Stimulated activated CD8-positive, alpha-beta memory T cell treated with anti-CD3 and anti-CD28 coated beads, Interleukin-15, amount 100 ng/mL, for 24 hours (primary cell): ENCODE results near the gene SGCA.

Source experiments
- DNase-seq: peaks from one replicate; pipeline ENCODE4 v3.0.0-alpha.2; 2020; ENCODE audit warnings: low read depth

SGCA gene

GRCh38 chr17:50209472-50210239 lies 43.9 kb downstream of the SGCA start:
- DNase-seq: no peak

GRCh38 chr17:50210240-50211225 lies 44.7 kb downstream of the SGCA start:
- no peak for DNase-seq

- DNase-seq: no peak
Observed at GRCh38 chr17:50211249-50212120, 45.7 kb downstream of the SGCA start.

GRCh38 chr17:50212121-50212843 lies 46.5 kb downstream of the SGCA start:
- DNase-seq: no peak

- no peak for DNase-seq
Observed at GRCh38 chr17:50213026-50214022, 47.5 kb downstream of the SGCA start.

GRCh38 chr17:50214976-50215760 lies 49.4 kb downstream of the SGCA start:
- no peak for DNase-seq

- no peak for DNase-seq
Observed at GRCh38 chr17:50217591-50217990, 51.8 kb downstream of the SGCA start.

- no peak for DNase-seq
Observed at GRCh38 chr17:50218071-50218759, 52.4 kb downstream of the SGCA start.

GRCh38 chr17:50218771-50219315 lies 53.0 kb downstream of the SGCA start:
- no peak for DNase-seq

GRCh38 chr17:50219342-50219741 lies 53.5 kb downstream of the SGCA start:
- DNase-seq: no peak

- DNase-seq: no peak
Observed at GRCh38 chr17:50219939-50220465, 54.2 kb downstream of the SGCA start.

GRCh38 chr17:50220811-50221210 lies 55.0 kb downstream of the SGCA start:
- DNase-seq: no peak

- DNase-seq: no peak
Observed at GRCh38 chr17:50221266-50221863, 55.6 kb downstream of the SGCA start.

GRCh38 chr17:50221864-50222545 lies 56.2 kb downstream of the SGCA start:
- DNase-seq: no peak

- no peak for DNase-seq
Observed at GRCh38 chr17:50222922-50223321, 57.1 kb downstream of the SGCA start.
